ENCODE measurements around the gene TMEM37.

The TMEM37 gene

DNA sequence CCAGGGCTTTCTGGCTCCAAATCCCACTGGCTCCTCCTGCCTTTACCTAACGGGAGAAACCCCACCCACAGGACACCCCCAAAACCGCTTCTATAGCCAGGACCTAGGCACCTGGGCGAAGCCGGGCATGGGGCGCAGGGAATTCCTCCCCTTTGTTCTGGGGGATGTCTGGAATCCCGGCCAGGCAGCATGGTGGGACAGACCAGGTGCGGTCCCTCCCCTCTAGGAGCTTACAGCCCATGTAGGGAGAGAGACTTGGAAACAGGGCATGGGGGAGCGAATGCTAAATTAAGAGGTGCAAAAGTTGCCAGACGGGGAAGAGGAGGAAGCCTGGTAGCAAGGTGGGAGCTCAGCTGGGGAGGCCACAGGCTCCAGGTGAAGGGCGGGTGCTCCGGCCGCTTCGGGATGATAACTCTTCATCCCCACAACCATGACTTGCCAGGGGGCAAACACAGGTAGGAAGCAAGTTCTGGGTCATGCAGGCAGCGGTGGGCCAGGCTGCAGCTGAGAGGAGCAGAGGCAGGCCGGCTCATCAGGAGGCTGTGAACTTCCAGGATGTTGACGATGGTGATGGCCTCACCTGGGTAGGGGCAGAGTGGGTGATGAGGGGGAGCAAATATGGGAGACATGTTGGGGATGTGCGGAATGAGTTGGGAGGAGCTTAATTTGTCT, 1.3 kb downstream of the TMEM37 start:
- no peak for DNase-seq (ENCODE audit: low spot score)

DNA sequence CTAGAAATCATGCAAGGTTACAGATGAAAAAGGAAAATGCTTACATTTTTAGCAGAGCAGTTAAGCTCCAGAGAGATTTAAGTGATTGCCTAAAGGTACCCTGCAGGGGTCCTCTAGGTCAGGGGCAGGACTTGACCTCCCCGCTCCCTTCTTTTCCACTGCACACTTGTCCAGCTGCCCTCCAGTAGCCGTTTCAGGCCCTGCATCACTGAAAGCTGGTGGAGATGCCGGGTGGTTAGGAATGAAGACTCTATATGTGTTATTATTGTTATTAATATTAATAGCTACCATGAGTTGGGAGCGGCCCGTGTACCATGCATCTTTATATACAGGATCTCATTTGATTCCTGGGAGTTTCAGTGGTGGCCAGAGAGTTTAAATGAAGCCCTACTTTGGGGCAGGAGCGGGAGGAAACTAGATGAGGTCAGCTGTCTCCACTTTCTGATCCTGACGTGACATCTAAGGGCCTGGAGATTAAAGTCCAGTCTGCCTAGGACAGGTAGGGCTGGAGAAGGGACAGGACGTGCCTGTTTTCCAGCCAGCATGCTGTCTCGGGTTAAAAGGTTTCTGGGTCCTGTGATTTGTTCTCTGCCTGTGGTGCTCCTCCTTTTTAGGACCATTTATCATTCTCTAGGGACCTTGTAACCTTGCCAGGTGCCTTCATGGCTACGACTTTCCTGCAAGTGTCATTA, 2.1 kb downstream of the TMEM37 start:
- no peak for DNase-seq (ENCODE audit: low spot score)

- DNase-seq (ENCODE audit: low spot score) = no peak
Measured at GRCh38 chr2:119434664-119435063, 3.0 kb downstream of the TMEM37 start.

- DNase-seq (ENCODE audit: low spot score) = no peak
Measured at GRCh38 chr2:119435081-119435952, 3.7 kb downstream of the TMEM37 start.

- no peak for DNase-seq (ENCODE audit: low spot score)
Measured at GRCh38 chr2:119435953-119436297, 4.3 kb downstream of the TMEM37 start.

DNA sequence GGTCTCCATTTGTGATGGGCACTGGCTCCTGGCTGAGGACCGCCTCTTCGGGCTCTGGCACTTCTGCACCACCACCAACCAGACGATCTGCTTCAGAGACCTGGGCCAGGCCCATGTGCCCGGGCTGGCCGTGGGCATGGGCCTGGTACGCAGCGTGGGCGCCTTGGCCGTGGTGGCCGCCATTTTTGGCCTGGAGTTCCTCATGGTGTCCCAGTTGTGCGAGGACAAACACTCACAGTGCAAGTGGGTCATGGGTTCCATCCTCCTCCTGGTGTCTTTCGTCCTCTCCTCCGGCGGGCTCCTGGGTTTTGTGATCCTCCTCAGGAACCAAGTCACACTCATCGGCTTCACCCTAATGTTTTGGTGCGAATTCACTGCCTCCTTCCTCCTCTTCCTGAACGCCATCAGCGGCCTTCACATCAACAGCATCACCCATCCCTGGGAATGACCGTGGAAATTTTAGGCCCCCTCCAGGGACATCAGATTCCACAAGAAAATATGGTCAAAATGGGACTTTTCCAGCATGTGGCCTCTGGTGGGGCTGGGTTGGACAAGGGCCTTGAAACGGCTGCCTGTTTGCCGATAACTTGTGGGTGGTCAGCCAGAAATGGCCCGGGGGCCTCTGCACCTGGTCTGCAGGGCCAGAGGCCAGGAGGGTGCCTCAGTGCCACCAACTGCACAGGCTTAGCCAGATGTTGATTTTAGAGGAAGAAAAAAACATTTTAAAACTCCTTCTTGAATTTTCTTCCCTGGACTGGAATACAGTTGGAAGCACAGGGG, 5.5 kb downstream of the TMEM37 start:
- no peak for DNase-seq (ENCODE audit: low spot score)

- DNase-seq (ENCODE audit: low spot score) = no peak
Measured at GRCh38 chr2:119438128-119438656, 6.5 kb downstream of the TMEM37 start.

DNA sequence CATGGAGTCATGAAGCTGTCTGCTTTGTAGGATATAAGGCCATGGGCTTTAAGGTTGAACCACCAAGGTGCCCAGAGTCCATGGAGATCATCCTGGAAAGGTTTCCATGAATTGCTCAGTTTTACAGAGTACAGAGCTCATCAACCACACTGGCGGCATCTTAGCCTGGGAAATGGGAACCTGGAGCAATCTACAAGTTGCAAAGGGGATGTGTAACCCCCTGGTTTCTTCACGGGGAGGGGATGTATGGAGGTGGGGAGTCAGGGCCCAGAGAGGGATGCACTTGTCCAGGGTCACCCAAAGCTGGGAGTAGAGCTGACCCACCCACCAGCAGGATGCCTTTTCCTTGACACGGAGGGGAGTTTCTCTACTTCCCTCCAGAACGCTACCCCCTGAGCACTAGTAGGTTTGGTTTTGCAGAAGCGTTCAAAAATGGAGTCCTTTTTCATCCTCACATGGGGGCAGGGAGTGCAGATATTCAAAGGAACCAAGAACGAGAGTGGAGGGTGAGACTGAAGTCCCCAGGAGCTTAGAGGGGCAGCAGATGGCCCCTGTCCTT, 7.2 kb downstream of the TMEM37 start:
- DNase-seq (ENCODE audit: low spot score) = no peak

DNA sequence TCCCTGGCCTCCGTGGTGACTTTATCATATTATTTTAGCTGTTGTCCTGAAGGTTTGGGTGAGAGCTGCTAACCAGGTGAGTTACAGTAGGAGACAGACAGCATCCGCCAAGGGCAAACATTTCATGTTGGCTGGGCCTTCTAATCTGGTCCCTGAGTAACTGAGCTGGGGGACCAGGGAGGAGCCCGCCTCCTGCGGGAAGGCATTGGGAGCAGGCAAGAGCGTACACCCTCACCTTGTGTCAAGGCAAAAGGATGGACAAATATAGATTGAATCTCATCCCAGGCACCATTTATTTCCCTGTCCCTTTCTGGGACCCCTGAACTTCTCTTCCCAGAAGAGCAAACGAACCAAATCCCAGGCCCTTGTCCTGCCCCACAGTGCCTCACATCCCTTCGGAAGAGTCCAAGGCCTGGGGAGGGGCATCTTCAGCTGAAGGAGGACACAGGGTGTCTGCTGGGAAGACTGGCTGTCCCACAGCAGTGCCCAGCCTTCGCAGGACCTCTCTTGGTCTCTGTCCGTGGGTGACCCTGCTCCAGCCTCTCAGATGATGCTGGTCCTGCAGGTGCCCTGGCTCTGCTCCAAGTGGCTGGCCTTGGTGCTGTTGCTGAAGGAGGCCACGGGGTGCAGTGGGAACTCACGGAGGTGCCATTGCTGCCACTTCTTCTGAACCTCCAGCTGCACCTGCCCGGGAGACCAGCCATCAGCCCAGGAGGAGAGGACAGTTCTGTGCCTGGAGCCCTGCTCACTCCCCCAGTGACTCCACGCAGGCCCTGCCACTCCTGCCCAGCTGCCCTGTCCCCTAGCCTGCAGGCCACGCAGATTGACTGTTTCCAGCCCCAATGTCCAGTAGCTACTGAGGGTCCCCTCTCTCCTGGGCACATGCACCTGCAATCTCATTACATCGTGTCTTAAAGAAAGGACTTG, 8.2 kb downstream of the TMEM37 start:
- DNase-seq (ENCODE audit: low spot score) = no peak

GRCh38 chr2:119440501-119440870, 8.8 kb downstream of the TMEM37 start:
- DNase-seq (ENCODE audit: low spot score) = no peak

DNA sequence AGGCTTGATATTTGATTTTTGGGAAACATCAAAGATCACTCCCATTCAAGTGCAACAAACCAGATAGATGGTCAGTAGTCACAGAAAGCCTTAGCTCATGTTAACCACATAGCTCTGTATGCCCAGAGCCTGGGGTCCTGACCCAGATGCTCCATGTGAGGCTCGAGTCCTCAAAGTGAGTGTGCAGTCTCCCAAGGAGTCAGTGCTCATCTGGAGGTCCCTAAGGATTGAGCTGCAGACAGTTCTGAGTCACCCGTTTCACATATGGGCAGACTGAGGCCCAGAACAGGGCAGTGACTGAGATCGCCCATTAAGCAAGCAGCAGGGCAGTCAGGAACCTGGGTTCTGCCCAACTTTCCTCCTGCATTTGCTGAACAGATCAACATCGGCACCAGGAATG, 9.2 kb downstream of the TMEM37 start:
- no peak for DNase-seq (ENCODE audit: low spot score)

- DNase-seq (ENCODE audit: low spot score) = no peak
Measured at GRCh38 chr2:119441376-119442225, 9.9 kb downstream of the TMEM37 start.

- no peak for DNase-seq (ENCODE audit: low spot score)
Measured at GRCh38 chr2:119442226-119442619, 10.6 kb downstream of the TMEM37 start.

GRCh38 chr2:119442850-119443249, 11.2 kb downstream of the TMEM37 start:
- DNase-seq (ENCODE audit: low spot score) = no peak

DNA sequence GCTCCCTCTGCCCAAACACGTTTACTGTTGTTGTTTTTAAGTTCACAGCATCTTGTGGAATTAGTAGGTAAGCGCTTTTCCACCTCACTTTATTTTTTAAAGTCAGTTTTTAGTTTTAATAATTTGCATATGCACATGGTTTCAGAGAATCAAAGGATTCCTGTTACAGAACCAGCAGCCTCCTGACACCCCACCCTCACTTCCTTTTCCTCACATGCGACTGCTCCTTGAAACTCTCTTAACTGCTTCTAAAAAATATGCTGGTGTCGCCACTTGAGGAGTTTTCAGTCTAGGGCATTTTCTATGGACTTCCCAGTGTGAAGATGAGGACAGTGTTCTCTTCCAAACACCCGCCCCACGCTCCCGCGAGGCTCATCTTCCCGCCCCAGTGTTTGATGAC, 14.4 kb downstream of the TMEM37 start:
- no peak for DNase-seq (ENCODE audit: low spot score)

- no peak for DNase-seq (ENCODE audit: low spot score)
Measured at GRCh38 chr2:119448427-119449141, 16.9 kb downstream of the TMEM37 start.

DNA sequence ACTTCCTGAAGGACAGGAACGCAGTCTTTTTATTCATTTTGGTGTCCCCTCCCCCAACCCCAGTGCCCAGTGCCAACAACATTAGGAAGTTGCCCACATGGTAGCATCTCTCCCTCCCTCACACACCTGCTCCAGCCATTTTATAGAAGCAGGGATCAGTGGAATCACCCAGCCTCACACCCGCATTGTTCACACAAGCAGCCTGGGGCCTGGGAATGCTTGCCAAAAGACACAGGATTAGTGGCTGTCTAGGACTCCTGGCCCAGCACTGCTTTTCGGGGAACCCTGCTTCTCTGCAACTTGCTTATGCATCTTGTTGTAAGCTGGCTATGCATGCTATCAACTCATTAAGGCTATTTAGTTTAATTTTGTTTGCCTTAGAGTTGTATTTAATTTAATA, 17.9 kb downstream of the TMEM37 start:
- DNase-seq (ENCODE audit: low spot score) = no peak

DNA sequence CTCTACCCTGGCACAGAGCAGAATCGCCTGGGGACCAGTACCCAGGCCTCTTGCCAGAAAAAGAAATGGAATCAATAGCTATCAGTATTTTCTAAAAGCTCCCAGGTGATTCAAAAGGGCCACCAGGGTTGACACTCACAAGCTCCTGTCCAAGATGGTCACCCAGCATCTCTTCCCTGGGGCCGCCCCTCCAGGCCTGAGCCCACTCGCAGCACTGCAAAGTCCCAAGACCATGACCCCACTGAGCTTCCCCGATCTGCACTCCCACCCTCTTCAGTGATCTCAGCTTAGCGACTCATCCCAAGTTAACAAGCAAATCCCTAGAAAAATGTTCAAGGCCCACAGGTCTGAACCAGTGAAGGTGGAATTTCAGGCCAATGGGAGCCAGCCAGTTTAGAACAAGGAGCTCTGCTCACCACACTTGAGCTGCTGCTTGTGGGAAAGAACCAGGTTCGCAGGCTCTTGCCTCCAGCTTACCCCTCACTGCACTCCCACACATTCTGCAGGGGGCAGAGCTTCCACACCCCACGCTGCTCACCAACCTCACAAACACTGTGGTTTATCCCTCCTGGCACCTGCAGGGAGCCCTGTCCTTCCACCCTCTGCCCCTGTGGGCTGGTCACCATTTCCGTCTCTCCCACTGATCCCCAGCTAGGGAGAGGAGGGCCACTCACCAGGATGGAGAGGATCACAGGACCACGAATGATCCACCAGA, 19.8 kb downstream of the TMEM37 start:
- no peak for DNase-seq (ENCODE audit: low spot score)

Data from SK-N-DZ (cell line).